K562 (cell line): ENCODE data around the gene FXYD1. TPM values are rescaled to one million over a fixed set of nuclear protein-coding genes. Genes with fewer than 3 reads are reported as not detected.

Source experiments
- ATAC-seq: fragments of 200-7000 bp; cut with Tn5 transposase; 3 replicates; pipeline ENCODE4 v1.9.1; 2020; ENCODE audit warnings: moderate library complexity
- BruUV-seq: library from RNA; stranded (reverse); fragments of 400-500 nt; replicated peaks from 2 replicates; lab custom pipeline; 2021; lab: Mats Ljungman, UMichigan
- CTCF ChIA-PET: fragments of 300-600 bp; formaldehyde crosslinking; extraction: SDS; loops from one replicate; lab custom pipeline; 2021; ENCODE audit warnings: low intra/inter-chr PET ratio; lab: Yijun Ruan, JAX
- POLR2A ChIA-PET: fragments of 300-600, 350-650 bp; sonication (Branson Sonifier 250); formaldehyde crosslinking; extraction: SDS; loops from one replicate; lab custom pipeline; 2021; ENCODE audit warnings: antibody characterized with exemption, inconsistent platforms; lab: Yijun Ruan, JAX
- DNase-seq, 4 experiments: peaks; one replicate each; pipeline versions ENCODE4 v3.0.0 to v3.0.0-alpha.2; 2011 to 2018; ENCODE audit warnings: low spot score in 3 of 4, mixed read lengths in 3 of 4; ENCODE audit errors: extremely low read depth in 1 of 4
- FAIRE-seq: peaks from 2 replicates; lab custom pipeline; 2011; peaks lifted over from hg19 to GRCh38; lab: Jason Lieb, UNC
- H2AFZ ChIP-seq: 2 replicates; pipeline ENCODE4 v1.6.0; 2011; ENCODE audit warnings: low read depth, low read length, control low read depth, inconsistent platforms
- H3K27ac ChIP-seq: fragments of 200-600 bp; 3 replicates; pipeline ENCODE4 v1.8.0; 2011; ENCODE audit warnings: low read depth, mild to moderate bottlenecking, control low read depth, inconsistent platforms, low read length, moderate library complexity, mixed read lengths; ENCODE audit errors: extremely low read depth
- H3K27me3 ChIP-seq, 2 experiments: fragments of 300-600 bp in 1 of 2; 2 replicates in 1 of 2; 3 replicates in 1 of 2; pipeline versions ENCODE4 v1.6.0 to v1.8.0; 2011; ENCODE audit warnings: inconsistent platforms in 2 of 2, low read length in 2 of 2, mild to moderate bottlenecking in 1 of 2, mixed read lengths in 1 of 2, moderate library complexity in 1 of 2; ENCODE audit not compliant: control insufficient read depth in 2 of 2, insufficient read depth in 2 of 2
- H3K36me3 ChIP-seq: fragments of 300-600 bp; 3 replicates; pipeline ENCODE4 v1.8.0; 2011; ENCODE audit warnings: mild to moderate bottlenecking, low read length, inconsistent platforms; ENCODE audit not compliant: control insufficient read depth, insufficient read depth
- H3K4me1 ChIP-seq, 2 experiments: fragments of 200-600 bp in 1 of 2; replicated peaks in 1 of 2; 2 replicates in 1 of 2; 3 replicates in 1 of 2; pipeline versions ENCODE4 v1.5.1 to v1.8.0; 2011; ENCODE audit warnings: inconsistent platforms in 2 of 2, low read length in 2 of 2, mild to moderate bottlenecking in 1 of 2, mixed read lengths in 1 of 2, moderate library complexity in 1 of 2; ENCODE audit not compliant: control insufficient read depth in 2 of 2, insufficient read depth in 2 of 2
- H3K4me2 ChIP-seq: 2 replicates; pipeline ENCODE4 v1.6.1; 2011; ENCODE audit warnings: low read length, control low read depth, inconsistent platforms, mixed read lengths; ENCODE audit not compliant: insufficient read depth
- H3K4me3 ChIP-seq: fragments of 200-600 bp; sonication (generic), shearing (Covaris generic); 2 replicates; pipeline ENCODE4 v1.5.1; 2016; ENCODE audit warnings: control low read depth, inconsistent platforms
- H3K79me2 ChIP-seq: fragments of 200-600 bp; 3 replicates; pipeline ENCODE4 v1.8.0; 2011; ENCODE audit warnings: low read length, inconsistent platforms; ENCODE audit not compliant: control insufficient read depth, insufficient read depth
- H3K9ac ChIP-seq, 2 experiments: 2 replicates each; pipeline versions ENCODE4 v1.6.0 to v1.6.1; 2011; ENCODE audit warnings: low read depth in 2 of 2, low read length in 2 of 2, control low read depth in 1 of 2, inconsistent platforms in 1 of 2, mild to moderate bottlenecking in 1 of 2, mixed read lengths in 1 of 2; ENCODE audit not compliant: insufficient read depth in 1 of 2
- H3K9me1 ChIP-seq: one replicate; pipeline ENCODE4 v1.6.0; 2011; ENCODE audit warnings: inconsistent platforms, mild to moderate bottlenecking, low read length, moderate library complexity; ENCODE audit not compliant: control insufficient read depth, insufficient read depth
- H3K9me3 ChIP-seq: replicated peaks from 2 replicates; pipeline ENCODE4 v1.5.1; 2011; ENCODE audit warnings: low read depth, low read length, inconsistent platforms; ENCODE audit not compliant: control insufficient read depth, insufficient read depth
- H4K20me1 ChIP-seq: replicated peaks from 2 replicates; pipeline ENCODE4 v1.6.1; 2011; ENCODE audit warnings: low read length, inconsistent platforms, mixed read lengths; ENCODE audit not compliant: control insufficient read depth, insufficient read depth
- CLOCK ChIP-seq: fragments of 250-450 bp; sonication (Bioruptor Pico); IDR thresholded peaks from 2 replicates; pipeline ENCODE4 v1.4.0; 2020; ENCODE audit warnings: mild to moderate bottlenecking, moderate library complexity, borderline replicate concordance
- DPF2 ChIP-seq: fragments of 450-650 bp; IDR thresholded peaks from 2 replicates; pipeline ENCODE4 v1.6.1; 2016
- ILK ChIP-seq: fragments of 450-650 bp; IDR thresholded peaks from 2 replicates; pipeline ENCODE4 v1.6.1; 2016; ENCODE audit warnings: missing genetic modification characterization, low read depth, mild to moderate bottlenecking, missing compliant biosample characterization, moderate library complexity, borderline replicate concordance
- NFATC3 ChIP-seq: fragments of 450-650 bp; IDR thresholded peaks from 2 replicates; pipeline ENCODE4 v1.6.1; 2017; ENCODE audit warnings: mild to moderate bottlenecking
- SMC3 ChIP-seq: conservative IDR thresholded peaks from 2 replicates; pipeline ENCODE4 v1.6.1; 2011; ENCODE audit warnings: low read depth, low read length, improper control_type of control experiment; ENCODE audit not compliant: insufficient read depth
- ZNF695 ChIP-seq: fragments of 450-650 bp; formaldehyde crosslinking; IDR thresholded peaks from 2 replicates; pipeline ENCODE4 v1.4.0; 2020; ENCODE audit warnings: mild to moderate bottlenecking, moderate library complexity
- WGBS: fragments of 100-300 bp; shearing (Covaris generic); methylation state at CpG from one replicate; pipeline ENCODE4 v1.1.6; 2016; ENCODE audit warnings: low coverage, mixed read lengths; ENCODE audit not compliant: insufficient coverage; ENCODE audit errors: missing lambda C conversion rate; 5-methylcytosine and 5-hydroxymethylcytosine counted together
- in situ Hi-C: fragments of 300-500 bp; cut with MboI; formaldehyde crosslinking; loops from 4 replicates; pipeline ENCODE4 v1.15.0; 2018; ENCODE audit warnings: inconsistent platforms, mixed read lengths
- intact Hi-C: fragments of 100-400 bp; cut with micrococcal nuclease; formaldehyde crosslinking; loops from 2 replicates; pipeline ENCODE4 v1.14.2; 2022
- polyA plus RNA-seq, 8 experiments: library from polyadenylated mRNA; depleted of rRNA in 4 of 8; stranded (reverse) in 5 of 8; unstranded in 3 of 8; fragments of >200 nt; fragmentation: Nextera tagmentation in 2 of 8; fragmentation: Illumina TruSeq in 1 of 8; extraction: Ambion mirVana in 2 of 8; extraction: Trizol in 1 of 8; gene quantifications; 2 replicates each; pipeline versions ENCODE4 v1.2.1 to v1.2.3, GENCODE V29; 2011 to 2014; ENCODE audit warnings: inconsistent platforms in 1 of 8, missing spikeins in 1 of 8
- total RNA-seq, 7 experiments: library from RNA; depleted of rRNA in 6 of 7; stranded (reverse); fragments of >200 nt in 6 of 7; fragmentation: Illumina TruSeq in 2 of 7; extraction: Trizol in 2 of 7; gene quantifications; 2 replicates each; pipeline versions ENCODE4 v1.2.1 to v1.2.3, GENCODE V29; 2011 to 2021; ENCODE audit warnings: low replicate concordance in 1 of 7

The FXYD1 gene
- total and polyA plus RNA-seq, 9 of the 15 experiments (the other 6 are each of a cell fraction or from before 2014, with no cell fraction given): 0.40 to 3.2 (median 1.8) TPM; not detected in 3

- POLR2A ChIA-PET: interaction anchor here (0.6 to 1.0 kb wide), 4 partner anchors 118 to 749 kb away, joined by 3 read pairs; no protein-coding TSS in a partner anchor
- peaks cover 13 to 52% of the 10 kb centered on the region in 2 experiments for H3K4me1 ChIP-seq
- TF ChIP-seq ILK (no peak), NFATC3 (no peak), DPF2 (no peak)
- TF ChIP-seq, all 486 proteins: peak for 0
- peaks cover 12% of the 10 kb centered on the region for H4K20me1 ChIP-seq
- CTCF ChIA-PET: no interaction called here
- intact Hi-C loops: loop anchor here (5.0 kb wide), 1 partner anchor 123 kb away; the partner anchor contains the start of gene USF2
- H3K4me3 ChIP-seq: no peak overlapping the region
- no peak overlapping the region for H3K27ac ChIP-seq
- in situ Hi-C loops: no loop called here
- no peaks in the 10 kb centered on the region for H3K9me3 ChIP-seq
- no TSS peak for BruUV-seq
- FAIRE-seq: no peak
- DNase-seq: no peak
- H3K9me1 ChIP-seq: no peaks in the 10 kb centered on the region
- no CpG with 5 or more reads among the region's 3 CpGs for WGBS
- H3K36me3 ChIP-seq: peaks cover 8% of the 10 kb centered on the region; the same call in 2 of the 3 replicates
- no peak overlapping the region for H2AFZ ChIP-seq
- H3K4me2 ChIP-seq: no peak overlapping the region
- no peak for ATAC-seq
- no peak overlapping the region for H3K9ac ChIP-seq
- H3K27me3 ChIP-seq: no peaks in the 10 kb centered on the region; a peak in 1 of 5 replicates
- H3K79me2 ChIP-seq: no peaks in the 10 kb centered on the region
Observed at GRCh38 chr19:35143818-35144217, 5.2 kb downstream of the FXYD1 start.

- in situ Hi-C loops (no loop called here), intact Hi-C loops (loop anchor here (5.0 kb wide), 1 partner anchor 123 kb away; the partner anchor contains the start of gene USF2)
- Histone ChIP-seq H3K9me1 (no peaks in the 10 kb centered on the region), H3K4me1 (peaks cover 13 to 48% of the 10 kb centered on the region in 2 experiments), H4K20me1 (peaks cover 12% of the 10 kb centered on the region), H3K27me3 (no peaks in the 10 kb centered on the region; a peak in 1 of 5 replicates), H3K79me2 (no peaks in the 10 kb centered on the region), H3K36me3 (peaks cover 8% of the 10 kb centered on the region; the same call in 2 of the 3 replicates), H3K27ac (no peak overlapping the region), H3K9ac (no peak overlapping the region), H3K4me2 (no peak overlapping the region), H3K4me3 (no peak overlapping the region), H2AFZ (no peak overlapping the region)
- BruUV-seq: no TSS peak
- FAIRE-seq (no peak), DNase-seq (no peak), ATAC-seq (no peak)
- CTCF ChIA-PET: no interaction called here
- 5% methylated on average over 6 of the region's 6 CpGs for WGBS
- POLR2A ChIA-PET: interaction anchor here (0.6 to 1.0 kb wide), 2 partner anchors 117 to 317 kb away, joined by 3 read pairs; no protein-coding TSS in a partner anchor
- TF ChIP-seq CLOCK (CRISPR knock-in tag) (no peak), ZNF695 (CRISPR knock-in tag) (no peak), SMC3 (no peak)
- TF ChIP-seq, all 486 proteins: peak for 0
- no peaks in the 10 kb centered on the region for H3K9me3 ChIP-seq
Observed at GRCh38 chr19:35144259-35144599, 5.6 kb downstream of the FXYD1 start.
